ENCODE data around the gene HSPA6.
"Not testable (repeated sequence)": the region's sequence is repeated elsewhere in the genome, so short reads cannot be mapped to it uniquely, and the experiment has no call there.

HSPA6 gene

DNA sequence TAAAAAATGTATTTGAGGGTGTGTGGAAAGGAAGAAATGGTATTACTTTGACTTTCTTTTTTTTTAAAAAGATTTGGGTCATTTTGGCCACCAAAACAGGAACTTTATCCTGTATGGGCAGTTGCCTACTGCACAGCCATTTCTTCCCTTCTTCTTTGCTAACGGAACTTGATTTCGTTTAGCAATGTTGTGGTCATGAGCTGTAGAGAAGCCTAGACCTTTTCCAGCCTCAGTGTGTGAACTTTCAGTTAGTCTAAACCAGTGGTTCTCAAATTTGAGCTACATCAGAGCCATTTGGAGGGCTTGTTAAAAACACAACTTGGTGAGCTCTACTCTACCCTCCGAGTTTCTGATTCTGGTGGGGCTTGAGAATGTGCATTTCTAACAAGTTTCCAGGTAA lies 38.1 kb downstream of the HSPA6 start:
- not testable (repeated sequence) for DNase-seq (ENCODE audit: low read depth in 2 of 2); H3K4me3 ChIP-seq (replicated peaks in 1 of 2; ENCODE audit: low read depth in 2 of 2, low read length in 2 of 2)

DNA sequence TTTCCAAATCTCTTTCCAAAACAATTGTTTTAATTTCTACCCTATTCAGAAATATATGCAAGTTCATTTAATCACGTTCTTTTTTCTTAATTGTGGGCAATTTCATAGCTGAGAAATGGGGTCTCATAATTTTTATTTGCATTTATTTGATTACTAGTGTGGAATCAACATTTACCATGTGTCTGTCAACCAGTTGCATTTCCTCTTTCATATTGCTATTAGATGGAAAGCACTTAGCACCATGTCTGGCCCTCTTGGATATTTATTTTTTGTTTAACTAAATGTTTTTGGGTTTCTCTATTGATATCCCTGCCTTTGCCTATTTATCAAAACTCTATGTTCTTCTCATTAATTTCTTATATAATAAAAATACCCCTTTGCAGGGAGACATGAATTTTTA lies 39.2 kb downstream of the HSPA6 start:
- not testable (repeated sequence) for DNase-seq (ENCODE audit: low read depth in 2 of 2); H3K4me3 ChIP-seq (replicated peaks in 1 of 2; ENCODE audit: low read depth in 2 of 2, low read length in 2 of 2)

DNA sequence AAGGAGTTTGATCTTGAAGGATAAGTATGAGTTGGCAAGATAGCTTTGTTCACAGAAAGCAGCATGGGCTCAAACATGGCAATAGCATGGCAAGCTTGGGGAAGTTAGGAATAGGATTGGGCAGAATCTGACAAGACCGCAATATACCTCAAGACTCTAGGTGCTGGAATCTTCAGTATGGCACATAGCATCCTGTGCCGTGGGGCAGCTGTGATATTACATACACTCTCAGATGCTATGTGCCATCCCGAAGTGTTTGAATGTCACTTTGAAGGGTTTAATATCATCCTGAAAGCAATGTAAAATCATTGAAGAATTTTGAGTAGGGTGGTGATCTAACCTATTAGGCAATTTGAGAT lies 42.2 kb downstream of the HSPA6 start:
- not testable (repeated sequence) for DNase-seq (ENCODE audit: low read depth in 2 of 2); H3K4me3 ChIP-seq (replicated peaks in 1 of 2; ENCODE audit: low read depth in 2 of 2, low read length in 2 of 2)

DNA sequence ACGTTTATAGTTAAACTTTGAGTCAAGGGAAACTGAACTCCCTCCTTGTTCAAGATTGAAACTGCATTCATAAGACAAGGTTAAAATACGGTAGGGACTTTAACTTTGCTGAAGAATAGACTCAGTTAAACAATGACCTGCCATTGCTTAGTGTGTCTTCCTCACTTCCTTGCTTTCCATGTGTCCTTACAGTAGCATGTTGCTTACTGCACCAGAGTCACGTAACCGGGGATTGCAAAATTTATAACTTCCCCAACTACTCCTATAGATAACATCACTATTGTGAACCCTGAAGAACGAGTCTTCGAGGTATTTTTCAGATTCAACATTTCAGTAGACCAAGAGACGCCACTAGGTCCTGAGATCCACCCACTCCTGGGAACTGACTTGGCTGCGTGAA lies 47.4 kb downstream of the HSPA6 start:
- DNase-seq (ENCODE audit: low read depth in 2 of 2); H3K4me3 ChIP-seq (replicated peaks in 1 of 2; ENCODE audit: low read depth in 2 of 2, low read length in 2 of 2): not testable (repeated sequence)

Data from cardiac fibroblast (primary cell).